GM23338 (cell line): ENCODE data around the gene DCST1.

Source experiments
- CREB1 ChIP-seq: fragments of 250-450 bp; sonication (Bioruptor Pico); IDR thresholded peaks from 2 replicates; pipeline ENCODE4 v1.5.0; 2020; ENCODE audit warnings: low read depth, mild to moderate bottlenecking, moderate library complexity
- ETS1 ChIP-seq: IDR thresholded peaks from 2 replicates; pipeline ENCODE4 v1.6.1; 2016; ENCODE audit warnings: antibody characterized with exemption
- EZH2 ChIP-seq: fragments of 200-600 bp; sonication (generic); IDR thresholded peaks from one replicate; pipeline ENCODE4 v1.8.0; 2017; ENCODE audit warnings: antibody characterized with exemption, mild to moderate bottlenecking, low read depth; ENCODE audit not compliant: unreplicated experiment
- EZH2phosphoT487 ChIP-seq: fragments of 200-600 bp; sonication (generic); IDR thresholded peaks from one replicate; pipeline ENCODE4 v1.8.1; 2018; ENCODE audit warnings: antibody characterized with exemption; ENCODE audit not compliant: unreplicated experiment
- JUNB ChIP-seq: IDR thresholded peaks from one replicate; pipeline ENCODE4 v1.6.1; 2016; ENCODE audit warnings: antibody characterized with exemption; ENCODE audit not compliant: unreplicated experiment
- NANOG ChIP-seq: IDR thresholded peaks from 2 replicates; pipeline ENCODE4 v1.6.1; 2016; ENCODE audit warnings: antibody characterized with exemption, borderline replicate concordance
- POLR2AphosphoS5 ChIP-seq: IDR thresholded peaks from 2 replicates; pipeline ENCODE4 v1.6.1; 2016; ENCODE audit warnings: antibody characterized with exemption, low read depth
- REST ChIP-seq: IDR thresholded peaks from one replicate; pipeline ENCODE4 v1.6.1; 2018; ENCODE audit warnings: antibody characterized with exemption; ENCODE audit not compliant: unreplicated experiment
- ZNF331 ChIP-seq: fragments of 250-450 bp; sonication (Bioruptor Pico); IDR thresholded peaks from 2 replicates; pipeline ENCODE4 v1.5.0; 2020; ENCODE audit warnings: low read depth, mild to moderate bottlenecking, moderate library complexity
- TF ChIP-seq, protein P1 (sequence below), 2 experiments: fragments of 200-600 bp in 1 of 2; sonication (generic) in 1 of 2; conservative IDR thresholded peaks; 2 replicates each; pipeline versions ENCODE4 v1.5.1 to v1.6.1; 2016 to 2017; ENCODE audit warnings: antibody characterized with exemption in 2 of 2, low read depth in 2 of 2, mild to moderate bottlenecking in 2 of 2, moderate library complexity in 1 of 2
- TF ChIP-seq, protein P2 (sequence below): fragments of 250-450 bp; sonication (Bioruptor Pico); IDR thresholded peaks from 2 replicates; pipeline ENCODE4 v1.5.0; 2020; ENCODE audit warnings: mild to moderate bottlenecking, moderate library complexity

DNA sequence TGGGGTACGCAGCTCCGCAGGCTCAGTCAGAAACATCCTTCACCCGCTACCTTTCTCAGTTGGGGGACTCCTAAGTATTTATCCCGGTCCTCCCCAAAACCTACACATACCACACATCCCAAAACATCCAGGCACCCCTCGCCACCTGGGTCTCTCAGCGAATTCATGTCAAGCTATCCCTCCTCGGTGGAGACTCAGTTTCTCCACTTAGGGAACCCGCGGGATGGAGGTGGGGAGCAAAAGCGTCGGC is 32.3 kb upstream of the DCST1 start:
- TF ChIP-seq, protein P1, sequence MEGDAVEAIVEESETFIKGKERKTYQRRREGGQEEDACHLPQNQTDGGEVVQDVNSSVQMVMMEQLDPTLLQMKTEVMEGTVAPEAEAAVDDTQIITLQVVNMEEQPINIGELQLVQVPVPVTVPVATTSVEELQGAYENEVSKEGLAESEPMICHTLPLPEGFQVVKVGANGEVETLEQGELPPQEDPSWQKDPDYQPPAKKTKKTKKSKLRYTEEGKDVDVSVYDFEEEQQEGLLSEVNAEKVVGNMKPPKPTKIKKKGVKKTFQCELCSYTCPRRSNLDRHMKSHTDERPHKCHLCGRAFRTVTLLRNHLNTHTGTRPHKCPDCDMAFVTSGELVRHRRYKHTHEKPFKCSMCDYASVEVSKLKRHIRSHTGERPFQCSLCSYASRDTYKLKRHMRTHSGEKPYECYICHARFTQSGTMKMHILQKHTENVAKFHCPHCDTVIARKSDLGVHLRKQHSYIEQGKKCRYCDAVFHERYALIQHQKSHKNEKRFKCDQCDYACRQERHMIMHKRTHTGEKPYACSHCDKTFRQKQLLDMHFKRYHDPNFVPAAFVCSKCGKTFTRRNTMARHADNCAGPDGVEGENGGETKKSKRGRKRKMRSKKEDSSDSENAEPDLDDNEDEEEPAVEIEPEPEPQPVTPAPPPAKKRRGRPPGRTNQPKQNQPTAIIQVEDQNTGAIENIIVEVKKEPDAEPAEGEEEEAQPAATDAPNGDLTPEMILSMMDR (conservative IDR thresholded peaks at IDR 0.05; ENCODE audit: low read depth in 2 of 2), result no peak
- TF ChIP-seq POLR2AphosphoS5 (no peak), CREB1 (CRISPR knock-in tag) (no peak), EZH2 (no peak), EZH2phosphoT487 (no peak), ETS1 (no peak), REST (no peak), JUNB (no peak), ZNF331 (no peak), NANOG (no peak)
- TF ChIP-seq, protein P2, sequence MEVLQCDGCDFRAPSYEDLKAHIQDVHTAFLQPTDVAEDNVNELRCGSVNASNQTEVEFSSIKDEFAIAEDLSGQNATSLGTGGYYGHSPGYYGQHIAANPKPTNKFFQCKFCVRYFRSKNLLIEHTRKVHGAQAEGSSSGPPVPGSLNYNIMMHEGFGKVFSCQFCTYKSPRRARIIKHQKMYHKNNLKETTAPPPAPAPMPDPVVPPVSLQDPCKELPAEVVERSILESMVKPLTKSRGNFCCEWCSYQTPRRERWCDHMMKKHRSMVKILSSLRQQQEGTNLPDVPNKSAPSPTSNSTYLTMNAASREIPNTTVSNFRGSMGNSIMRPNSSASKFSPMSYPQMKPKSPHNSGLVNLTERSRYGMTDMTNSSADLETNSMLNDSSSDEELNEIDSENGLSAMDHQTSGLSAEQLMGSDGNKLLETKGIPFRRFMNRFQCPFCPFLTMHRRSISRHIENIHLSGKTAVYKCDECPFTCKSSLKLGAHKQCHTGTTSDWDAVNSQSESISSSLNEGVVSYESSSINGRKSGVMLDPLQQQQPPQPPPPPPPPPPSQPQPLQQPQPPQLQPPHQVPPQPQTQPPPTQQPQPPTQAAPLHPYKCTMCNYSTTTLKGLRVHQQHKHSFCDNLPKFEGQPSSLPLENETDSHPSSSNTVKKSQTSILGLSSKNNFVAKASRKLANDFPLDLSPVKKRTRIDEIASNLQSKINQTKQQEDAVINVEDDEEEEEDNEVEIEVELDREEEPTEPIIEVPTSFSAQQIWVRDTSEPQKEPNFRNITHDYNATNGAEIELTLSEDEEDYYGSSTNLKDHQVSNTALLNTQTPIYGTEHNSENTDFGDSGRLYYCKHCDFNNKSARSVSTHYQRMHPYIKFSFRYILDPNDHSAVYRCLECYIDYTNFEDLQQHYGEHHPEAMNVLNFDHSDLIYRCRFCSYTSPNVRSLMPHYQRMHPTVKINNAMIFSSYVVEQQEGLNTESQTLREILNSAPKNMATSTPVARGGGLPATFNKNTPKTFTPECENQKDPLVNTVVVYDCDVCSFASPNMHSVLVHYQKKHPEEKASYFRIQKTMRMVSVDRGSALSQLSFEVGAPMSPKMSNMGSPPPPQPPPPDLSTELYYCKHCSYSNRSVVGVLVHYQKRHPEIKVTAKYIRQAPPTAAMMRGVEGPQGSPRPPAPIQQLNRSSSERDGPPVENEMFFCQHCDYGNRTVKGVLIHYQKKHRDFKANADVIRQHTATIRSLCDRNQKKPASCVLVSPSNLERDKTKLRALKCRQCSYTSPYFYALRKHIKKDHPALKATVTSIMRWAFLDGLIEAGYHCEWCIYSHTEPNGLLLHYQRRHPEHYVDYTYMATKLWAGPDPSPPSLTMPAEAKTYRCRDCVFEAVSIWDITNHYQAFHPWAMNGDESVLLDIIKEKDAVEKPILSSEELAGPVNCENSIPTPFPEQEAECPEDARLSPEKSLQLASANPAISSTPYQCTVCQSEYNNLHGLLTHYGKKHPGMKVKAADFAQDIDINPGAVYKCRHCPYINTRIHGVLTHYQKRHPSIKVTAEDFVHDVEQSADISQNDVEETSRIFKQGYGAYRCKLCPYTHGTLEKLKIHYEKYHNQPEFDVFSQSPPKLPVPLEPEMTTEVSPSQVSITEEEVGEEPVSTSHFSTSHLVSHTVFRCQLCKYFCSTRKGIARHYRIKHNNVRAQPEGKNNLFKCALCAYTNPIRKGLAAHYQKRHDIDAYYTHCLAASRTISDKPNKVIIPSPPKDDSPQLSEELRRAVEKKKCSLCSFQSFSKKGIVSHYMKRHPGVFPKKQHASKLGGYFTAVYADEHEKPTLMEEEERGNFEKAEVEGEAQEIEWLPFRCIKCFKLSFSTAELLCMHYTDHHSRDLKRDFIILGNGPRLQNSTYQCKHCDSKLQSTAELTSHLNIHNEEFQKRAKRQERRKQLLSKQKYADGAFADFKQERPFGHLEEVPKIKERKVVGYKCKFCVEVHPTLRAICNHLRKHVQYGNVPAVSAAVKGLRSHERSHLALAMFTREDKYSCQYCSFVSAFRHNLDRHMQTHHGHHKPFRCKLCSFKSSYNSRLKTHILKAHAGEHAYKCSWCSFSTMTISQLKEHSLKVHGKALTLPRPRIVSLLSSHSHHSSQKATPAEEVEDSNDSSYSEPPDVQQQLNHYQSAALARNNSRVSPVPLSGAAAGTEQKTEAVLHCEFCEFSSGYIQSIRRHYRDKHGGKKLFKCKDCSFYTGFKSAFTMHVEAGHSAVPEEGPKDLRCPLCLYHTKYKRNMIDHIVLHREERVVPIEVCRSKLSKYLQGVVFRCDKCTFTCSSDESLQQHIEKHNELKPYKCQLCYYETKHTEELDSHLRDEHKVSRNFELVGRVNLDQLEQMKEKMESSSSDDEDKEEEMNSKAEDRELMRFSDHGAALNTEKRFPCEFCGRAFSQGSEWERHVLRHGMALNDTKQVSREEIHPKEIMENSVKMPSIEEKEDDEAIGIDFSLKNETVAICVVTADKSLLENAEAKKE, result no peak
